HG02870 (cell line): ENCODE results near the gene PRR14L.
"Not testable (repeated sequence)": the region's sequence is repeated elsewhere in the genome, so short reads cannot be mapped to it uniquely, and the experiment has no call there.

Experiments
- ATAC-seq: cut with Tn5 transposase; IDR thresholded peaks from one replicate; pipeline ENCODE4 v1.9.1; 2021; ENCODE audit warnings: mild to moderate bottlenecking, moderate library complexity; ENCODE audit not compliant: unreplicated experiment

PRR14L gene

GRCh38 chr22:31742115-31742514 lies 7.8 kb downstream of the PRR14L start:
- no peak for ATAC-seq

DNA sequence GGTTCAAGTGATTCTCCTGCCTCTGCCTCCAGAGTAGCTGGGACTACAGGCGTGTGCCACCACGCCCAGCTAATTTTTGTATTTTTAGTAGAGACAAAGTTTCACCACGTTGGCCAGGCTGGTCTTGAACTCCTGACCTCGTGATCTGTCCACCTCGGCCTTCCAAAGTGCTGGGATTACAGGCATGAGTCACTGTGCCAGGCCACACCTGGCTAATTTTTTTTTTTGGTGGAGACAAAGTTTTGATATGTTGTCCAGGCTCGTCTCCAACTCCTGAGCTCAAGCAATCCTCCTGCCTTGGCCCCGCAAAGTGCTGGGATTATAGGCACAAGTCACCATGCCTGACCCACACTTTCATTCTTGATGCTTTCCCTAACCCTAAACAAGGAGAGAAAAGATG lies 9.6 kb downstream of the PRR14L start:
- not testable (repeated sequence) for ATAC-seq

DNA sequence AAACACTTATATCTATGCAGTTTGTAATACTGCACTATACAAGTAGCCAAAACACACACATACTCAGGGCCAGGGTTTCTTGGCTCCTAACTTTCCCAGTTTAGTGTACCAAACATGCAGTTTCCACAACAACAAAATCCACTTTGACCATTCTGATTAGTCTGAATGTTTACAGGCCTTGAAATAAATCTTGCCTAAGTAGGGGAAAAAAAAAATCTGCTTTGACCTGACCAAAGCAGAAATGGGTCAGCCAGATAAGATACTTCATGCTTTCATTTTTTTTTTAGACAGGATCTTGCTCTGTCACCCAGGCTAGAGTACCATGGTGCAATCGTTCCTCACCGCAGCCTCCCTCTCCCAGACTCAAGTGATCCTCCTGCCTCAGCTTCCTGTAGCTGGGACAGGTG lies 10.1 kb downstream of the PRR14L start:
- ATAC-seq: no peak

DNA sequence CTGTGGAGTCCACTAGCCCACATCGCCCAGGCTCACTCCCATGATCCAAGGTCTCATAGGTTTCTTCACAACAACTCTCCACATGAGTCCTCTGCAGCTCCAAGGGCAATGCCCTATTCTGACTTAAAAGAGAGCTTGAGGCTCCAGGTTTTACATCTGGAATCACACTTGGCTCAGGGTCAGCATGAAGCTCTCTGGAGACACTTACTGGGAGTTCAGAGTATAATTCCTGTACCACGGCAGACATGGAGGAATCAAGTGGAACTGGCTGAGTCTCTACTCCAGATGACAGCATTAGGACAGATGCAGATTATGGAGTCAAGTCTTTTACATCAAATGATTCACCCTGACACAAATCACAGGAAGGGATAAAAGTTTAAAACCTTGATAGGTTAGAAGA lies 11.4 kb downstream of the PRR14L start:
- ATAC-seq: no peak

- no peak for ATAC-seq
Measured at GRCh38 chr22:31737932-31738331, 12.0 kb downstream of the PRR14L start.

GRCh38 chr22:31736458-31736857 lies 13.5 kb downstream of the PRR14L start:
- ATAC-seq: no peak

- no peak for ATAC-seq
Measured at GRCh38 chr22:31734512-31734911, 15.4 kb downstream of the PRR14L start.

GRCh38 chr22:31733580-31734079 lies 16.3 kb downstream of the PRR14L start:
- no peak for ATAC-seq

- ATAC-seq: no peak
Measured at GRCh38 chr22:31732089-31732829, 17.7 kb downstream of the PRR14L start.

DNA sequence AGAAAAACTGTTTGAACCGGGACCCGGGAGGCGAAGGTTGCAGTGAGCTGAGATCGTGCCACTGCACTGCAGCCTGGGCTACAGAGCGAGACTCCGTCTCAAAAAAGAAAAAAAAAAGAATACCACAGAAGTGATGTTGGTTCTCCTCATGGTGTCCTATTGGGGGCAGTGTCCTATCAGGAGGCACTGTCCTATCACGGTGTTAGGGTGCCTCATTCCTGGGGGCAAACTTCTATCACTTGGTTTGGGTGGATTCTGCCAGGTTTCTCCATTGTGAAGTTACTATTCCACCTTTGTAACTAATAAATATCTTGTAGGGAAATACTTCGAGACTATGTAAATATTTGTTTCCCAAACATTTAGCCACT lies 19.6 kb downstream of the PRR14L start:
- ATAC-seq: no peak

GRCh38 chr22:31728857-31729256 lies 21.1 kb downstream of the PRR14L start:
- ATAC-seq: no peak

DNA sequence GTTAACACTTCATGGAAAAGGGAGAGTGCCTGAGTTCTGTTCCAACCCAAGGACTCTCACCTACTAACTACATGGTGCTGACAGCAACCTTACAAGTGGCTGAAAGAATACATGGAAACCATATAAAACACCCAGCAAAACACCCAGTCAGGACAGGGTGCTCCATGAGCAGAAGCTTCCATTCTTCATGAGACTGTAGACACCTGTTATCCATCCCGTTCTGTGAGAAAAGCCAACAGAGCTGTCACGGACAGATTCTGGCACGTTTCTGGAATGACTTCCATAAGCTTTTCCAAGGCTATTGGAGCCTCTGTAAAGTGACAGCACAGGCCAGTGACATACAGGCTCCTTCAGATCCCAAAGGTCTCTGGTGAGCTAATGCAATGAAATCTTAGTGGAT lies 23.2 kb downstream of the PRR14L start:
- ATAC-seq: no peak

GRCh38 chr22:31723723-31724122 lies 26.2 kb downstream of the PRR14L start:
- ATAC-seq: no peak

DNA sequence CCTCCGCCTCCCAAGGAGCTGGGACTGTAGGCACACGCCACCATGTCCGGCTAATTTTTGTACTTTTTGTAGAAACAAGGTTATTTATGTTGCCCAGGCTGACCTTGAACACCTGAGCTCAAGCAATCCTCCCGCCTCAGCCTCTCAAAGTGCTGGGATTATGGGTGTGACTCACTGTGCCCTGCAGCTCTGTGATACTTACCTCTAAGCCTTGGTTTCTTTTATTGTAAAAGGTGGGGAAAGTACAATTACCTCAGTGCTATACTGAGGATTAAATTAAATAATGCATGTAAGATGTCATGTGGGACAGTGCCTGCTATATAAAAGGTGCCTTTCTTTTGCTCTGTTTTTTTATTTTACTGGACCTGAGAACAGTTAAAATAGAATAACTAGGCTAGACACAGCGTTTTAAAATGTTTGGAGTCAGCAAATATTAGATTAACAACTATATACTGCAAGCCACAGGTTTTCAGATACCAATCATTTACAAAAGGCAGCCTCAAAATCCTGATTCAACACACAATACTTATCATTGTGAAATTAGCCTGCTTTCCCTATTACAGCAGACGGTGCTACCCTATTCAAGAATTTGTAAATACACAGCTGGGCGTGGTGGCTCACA lies 30.0 kb downstream of the PRR14L start:
- no peak for ATAC-seq

GRCh38 chr22:31715147-31715778 lies 34.7 kb downstream of the PRR14L start:
- ATAC-seq: no peak

- not testable (repeated sequence) for ATAC-seq
Measured at GRCh38 chr22:31711226-31711625, 38.7 kb downstream of the PRR14L start.

GRCh38 chr22:31707519-31707918 lies 42.4 kb downstream of the PRR14L start:
- ATAC-seq: no peak

DNA sequence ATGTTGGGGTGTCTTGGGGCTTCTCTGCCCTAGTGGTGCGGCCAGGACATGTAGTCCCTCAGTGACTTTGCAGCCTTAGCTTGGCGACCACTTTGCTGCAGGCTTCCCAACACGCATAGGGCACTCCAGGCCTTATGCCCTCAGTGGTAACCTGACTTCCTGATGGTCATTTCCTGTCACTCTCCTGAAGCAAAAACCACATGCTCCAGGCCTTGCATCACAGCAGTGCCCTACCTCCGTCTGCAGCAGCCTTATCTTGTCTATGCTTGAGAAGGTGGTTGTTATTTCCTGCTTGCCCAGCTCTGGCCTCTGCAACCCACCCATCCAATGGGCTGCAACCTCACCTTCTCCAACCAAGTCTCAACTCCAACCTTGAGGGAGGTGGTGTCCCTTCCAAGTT lies 54.5 kb downstream of the PRR14L start:
- ATAC-seq: no peak

DNA sequence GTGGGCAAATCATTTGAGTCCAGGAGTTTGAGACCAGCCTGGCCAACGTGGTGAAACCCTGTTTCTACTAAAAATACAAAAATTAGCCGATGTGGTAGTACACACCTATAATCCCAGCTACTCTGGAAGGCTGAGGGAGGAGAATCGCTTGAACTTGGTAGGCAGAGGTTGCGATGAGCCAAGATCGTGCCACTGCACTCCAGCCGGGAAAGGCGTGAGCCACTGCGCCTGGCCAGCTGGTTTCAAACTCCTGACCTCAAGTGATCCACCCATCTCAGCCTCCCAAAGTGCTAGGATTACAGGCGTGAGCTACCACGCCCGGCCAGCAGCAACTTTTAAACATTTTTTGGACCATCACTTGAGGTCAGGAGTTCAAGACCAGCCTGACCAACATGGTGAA lies 55.9 kb downstream of the PRR14L start:
- not testable (repeated sequence) for ATAC-seq

- ATAC-seq: no peak
Measured at GRCh38 chr22:31692186-31692886, 57.6 kb downstream of the PRR14L start.

GRCh38 chr22:31691408-31691807 lies 58.5 kb downstream of the PRR14L start:
- ATAC-seq: no peak
